ENCODE results near the gene GRK4. TPM values are rescaled to one million over a fixed set of nuclear protein-coding genes. Genes with fewer than 3 reads are reported as not detected.

The GRK4 gene
- total RNA-seq, 1 donor from 2014 or later: 12.0 TPM

- no peak overlapping the region for H3K27ac Mint-ChIP-seq (ENCODE audit: unreplicated experiment)
- no peaks in the 10 kb centered on the region for H3K27me3 Mint-ChIP-seq (ENCODE audit: low read depth)
- DNase-seq (ENCODE audit: low spot score): no peak
- peaks cover 1% of the 10 kb centered on the region for H3K36me3 Mint-ChIP-seq (ENCODE audit: low read depth)
- no peaks in the 10 kb centered on the region for H3K4me1 Mint-ChIP-seq (ENCODE audit: low read depth)
- TF ChIP-seq CTCF (IDR thresholded peaks at IDR 0.05): no peak
- H3K9me3 Mint-ChIP-seq (ENCODE audit: low read depth): no peaks in the 10 kb centered on the region
- no peak overlapping the region for H3K4me3 Mint-ChIP-seq (ENCODE audit: unreplicated experiment)
Observed at GRCh38 chr4:2996415-2996814, 33.0 kb downstream of the GRK4 start.

- no peak for TF ChIP-seq CTCF (IDR thresholded peaks at IDR 0.05)
- H3K4me1 Mint-ChIP-seq (ENCODE audit: low read depth): peaks cover 8% of the 10 kb centered on the region
- peaks cover 2% of the 10 kb centered on the region for H3K36me3 Mint-ChIP-seq (ENCODE audit: low read depth)
- no peaks in the 10 kb centered on the region for H3K9me3 Mint-ChIP-seq (ENCODE audit: low read depth)
- no peak overlapping the region for H3K4me3 Mint-ChIP-seq (ENCODE audit: unreplicated experiment)
- DNase-seq (ENCODE audit: low spot score): no peak
- no peaks in the 10 kb centered on the region for H3K27me3 Mint-ChIP-seq (ENCODE audit: low read depth)
- no peak overlapping the region for H3K27ac Mint-ChIP-seq (ENCODE audit: unreplicated experiment)
Observed at GRCh38 chr4:3007724-3008123, 44.4 kb downstream of the GRK4 start.

- H3K27me3 Mint-ChIP-seq (ENCODE audit: low read depth): no peaks in the 10 kb centered on the region
- peaks cover 8% of the 10 kb centered on the region for H3K4me1 Mint-ChIP-seq (ENCODE audit: low read depth)
- no peak overlapping the region for H3K4me3 Mint-ChIP-seq (ENCODE audit: unreplicated experiment)
- DNase-seq (ENCODE audit: low spot score): no peak
- peaks cover 4% of the 10 kb centered on the region for H3K36me3 Mint-ChIP-seq (ENCODE audit: low read depth)
- peak; percentile 35 for TF ChIP-seq CTCF (IDR thresholded peaks at IDR 0.05)
- H3K9me3 Mint-ChIP-seq (ENCODE audit: low read depth): no peaks in the 10 kb centered on the region
- H3K27ac Mint-ChIP-seq (ENCODE audit: unreplicated experiment): no peak overlapping the region
Observed at GRCh38 chr4:3009422-3009821, 46.1 kb downstream of the GRK4 start.

- Mint-ChIP-seq H3K36me3 (ENCODE audit: low read depth) (peaks cover 6% of the 10 kb centered on the region), H3K4me1 (ENCODE audit: low read depth) (peaks cover 8% of the 10 kb centered on the region), H3K4me3 (ENCODE audit: unreplicated experiment) (no peak overlapping the region), H3K27ac (ENCODE audit: unreplicated experiment) (no peak overlapping the region), H3K27me3 (ENCODE audit: low read depth) (no peaks in the 10 kb centered on the region), H3K9me3 (ENCODE audit: low read depth) (no peaks in the 10 kb centered on the region)
- TF ChIP-seq CTCF (IDR thresholded peaks at IDR 0.05): no peak
- DNase-seq (ENCODE audit: low spot score): no peak
Observed at GRCh38 chr4:3010577-3010976, 47.2 kb downstream of the GRK4 start.

- peaks cover 8% of the 10 kb centered on the region for H3K4me1 Mint-ChIP-seq (ENCODE audit: low read depth)
- H3K27ac Mint-ChIP-seq (ENCODE audit: unreplicated experiment): peak overlapping the region; percentile 45
- no peaks in the 10 kb centered on the region for H3K27me3 Mint-ChIP-seq (ENCODE audit: low read depth)
- H3K36me3 Mint-ChIP-seq (ENCODE audit: low read depth): peaks cover 6% of the 10 kb centered on the region
- H3K9me3 Mint-ChIP-seq (ENCODE audit: low read depth): no peaks in the 10 kb centered on the region
- no peak for DNase-seq (ENCODE audit: low spot score)
- TF ChIP-seq CTCF (IDR thresholded peaks at IDR 0.05): no peak
- H3K4me3 Mint-ChIP-seq (ENCODE audit: unreplicated experiment): no peak overlapping the region
Observed at GRCh38 chr4:3010998-3011397, 47.6 kb downstream of the GRK4 start.
